WTC11 (cell line): ENCODE measurements around the gene SNRNP200. TPM values are rescaled to one million over a fixed set of nuclear protein-coding genes. Genes with fewer than 3 reads are reported as not detected.
A peak's percentile ranks its signal among the peaks of the same experiment; 100 is the strongest.

Experiments
- ATAC-seq: fragments of 200-7000 bp; cut with Tn5 transposase; 2 replicates; pipeline ENCODE4 v1.10.0; 2021; ENCODE audit warnings: mild to moderate bottlenecking, moderate library complexity
- CTCF ChIA-PET: fragments of 300-600 bp; sonication (Branson Sonifier 250); formaldehyde crosslinking; loops from one replicate; lab custom pipeline; 2021; ENCODE audit warnings: antibody characterized with exemption; lab: Charles Lee
- POLR2A ChIA-PET: fragments of 350-600 bp; sonication (Branson Sonifier 250); formaldehyde crosslinking; loops from one replicate; lab custom pipeline; 2021; ENCODE audit warnings: antibody characterized with exemption; lab: Charles Lee
- DNase-seq: peaks from one replicate; pipeline ENCODE4 v3.0.0; 2021; ENCODE audit warnings: low spot score
- H3K27ac Mint-ChIP-seq: 2 replicates; pipeline ENCODE4 v1.8.0; 2021; ENCODE audit warnings: mixed read lengths
- H3K27me3 Mint-ChIP-seq: 2 replicates; pipeline ENCODE4 v1.8.0; 2021; ENCODE audit warnings: low read depth, mild to moderate bottlenecking, moderate library complexity, mixed read lengths
- H3K36me3 Mint-ChIP-seq: 2 replicates; pipeline ENCODE4 v1.8.0; 2021; ENCODE audit warnings: mixed read lengths
- H3K4me1 Mint-ChIP-seq: 2 replicates; pipeline ENCODE4 v1.8.0; 2022; ENCODE audit warnings: mixed read lengths
- H3K4me3 Mint-ChIP-seq: 2 replicates; pipeline ENCODE4 v1.8.0; 2021; ENCODE audit warnings: mild to moderate bottlenecking, moderate library complexity, mixed read lengths
- H3K9me3 Mint-ChIP-seq: 2 replicates; pipeline ENCODE4 v1.8.0; 2021; ENCODE audit warnings: mixed read lengths
- ATF1 ChIP-seq: sonication (generic); formaldehyde crosslinking; IDR thresholded peaks from 2 replicates; pipeline ENCODE4 v1.8.1; 2023; ENCODE audit warnings: mild to moderate bottlenecking, moderate library complexity, missing genetic modification reagents
- ELF4 ChIP-seq: sonication (generic); formaldehyde crosslinking; IDR thresholded peaks from 2 replicates; pipeline ENCODE4 v1.8.1; 2022; ENCODE audit warnings: low read depth, mild to moderate bottlenecking, moderate library complexity, missing genetic modification reagents
- EMX1 ChIP-seq: fragments of 250-450 bp; sonication (Bioruptor Pico); IDR thresholded peaks from 2 replicates; pipeline ENCODE4 v1.8.0; 2021; ENCODE audit warnings: mild to moderate bottlenecking
- ETV6 ChIP-seq: sonication (generic); formaldehyde crosslinking; IDR thresholded peaks from 2 replicates; pipeline ENCODE4 v1.8.1; 2022; ENCODE audit warnings: mild to moderate bottlenecking, missing genetic modification reagents
- FOXJ3 ChIP-seq: sonication (generic); formaldehyde crosslinking; IDR thresholded peaks from 2 replicates; pipeline ENCODE4 v1.9.0; 2021; ENCODE audit warnings: missing genetic modification reagents, mild to moderate bottlenecking, borderline replicate concordance
- FOXP1 ChIP-seq: sonication (generic); formaldehyde crosslinking; IDR thresholded peaks from 2 replicates; pipeline ENCODE4 v1.8.0; 2022; ENCODE audit warnings: missing genetic modification reagents, mild to moderate bottlenecking, moderate library complexity, borderline replicate concordance
- GABPB1 ChIP-seq: sonication (generic); formaldehyde crosslinking; IDR thresholded peaks from 2 replicates; pipeline ENCODE4 v1.8.1; 2023; ENCODE audit warnings: mild to moderate bottlenecking, missing genetic modification reagents
- NFYB ChIP-seq: sonication (generic); formaldehyde crosslinking; conservative IDR thresholded peaks from 2 replicates; pipeline ENCODE4 v1.8.0; 2022; ENCODE audit warnings: low read depth, missing genetic modification reagents
- PRRX2 ChIP-seq: fragments of 250-450 bp; sonication (Bioruptor Pico); IDR thresholded peaks from 2 replicates; pipeline ENCODE4 v1.8.0; 2021; ENCODE audit warnings: mild to moderate bottlenecking
- RORB ChIP-seq: fragments of 250-450 bp; sonication (Bioruptor Pico); IDR thresholded peaks from 2 replicates; pipeline ENCODE4 v1.9.0; 2021; ENCODE audit warnings: mild to moderate bottlenecking
- SMAD3 ChIP-seq: sonication (generic); formaldehyde crosslinking; IDR thresholded peaks from 2 replicates; pipeline ENCODE4 v1.8.0; 2022; ENCODE audit warnings: missing genetic modification reagents, mild to moderate bottlenecking, borderline replicate concordance
- SOX15 ChIP-seq: fragments of 250-450 bp; sonication (Bioruptor Pico); IDR thresholded peaks from 2 replicates; pipeline ENCODE4 v1.9.0; 2021; ENCODE audit warnings: mild to moderate bottlenecking
- ZBTB21 ChIP-seq: sonication (generic); formaldehyde crosslinking; IDR thresholded peaks from 2 replicates; pipeline ENCODE4 v1.8.1; 2023; ENCODE audit warnings: mild to moderate bottlenecking, missing genetic modification reagents, borderline replicate concordance
- ZNF138 ChIP-seq: sonication (generic); formaldehyde crosslinking; conservative IDR thresholded peaks from 2 replicates; pipeline ENCODE4 v1.8.1; 2022; ENCODE audit warnings: mild to moderate bottlenecking, moderate library complexity, missing genetic modification reagents
- total RNA-seq: library from RNA; stranded (reverse); gene quantifications from 3 replicates; pipeline ENCODE4 v1.2.3, GENCODE V29; 2021
- TF ChIP-seq, protein P1 (sequence below): sonication (generic); formaldehyde crosslinking; IDR thresholded peaks from 2 replicates; pipeline ENCODE4 v1.8.0; 2022; ENCODE audit warnings: mild to moderate bottlenecking, missing genetic modification reagents
- TF ChIP-seq, protein P2 (sequence below): sonication (generic); formaldehyde crosslinking; conservative IDR thresholded peaks from 2 replicates; pipeline ENCODE4 v1.8.1; 2022; ENCODE audit warnings: mild to moderate bottlenecking, missing genetic modification reagents
- TF ChIP-seq, protein P3 (sequence below): fragments of 250-450 bp; sonication (Bioruptor Pico); IDR thresholded peaks from 2 replicates; pipeline ENCODE4 v2.1.2; 2022; ENCODE audit warnings: mild to moderate bottlenecking, moderate library complexity
- TF ChIP-seq, protein P4 (sequence below): sonication (generic); formaldehyde crosslinking; IDR thresholded peaks from 2 replicates; pipeline ENCODE4 v1.8.0; 2022; ENCODE audit warnings: mild to moderate bottlenecking, missing genetic modification reagents
- TF ChIP-seq, protein P5 (sequence below): sonication (generic); formaldehyde crosslinking; IDR thresholded peaks from 2 replicates; pipeline ENCODE4 v1.8.1; 2023; ENCODE audit warnings: mild to moderate bottlenecking, missing genetic modification reagents
- TF ChIP-seq, protein P6 (sequence below): sonication (generic); formaldehyde crosslinking; IDR thresholded peaks from 2 replicates; pipeline ENCODE4 v1.8.0; 2023; ENCODE audit warnings: mild to moderate bottlenecking, missing genetic modification reagents

Gene SNRNP200
- total RNA-seq, 1 experiment from 2014 or later = 226 TPM

DNA sequence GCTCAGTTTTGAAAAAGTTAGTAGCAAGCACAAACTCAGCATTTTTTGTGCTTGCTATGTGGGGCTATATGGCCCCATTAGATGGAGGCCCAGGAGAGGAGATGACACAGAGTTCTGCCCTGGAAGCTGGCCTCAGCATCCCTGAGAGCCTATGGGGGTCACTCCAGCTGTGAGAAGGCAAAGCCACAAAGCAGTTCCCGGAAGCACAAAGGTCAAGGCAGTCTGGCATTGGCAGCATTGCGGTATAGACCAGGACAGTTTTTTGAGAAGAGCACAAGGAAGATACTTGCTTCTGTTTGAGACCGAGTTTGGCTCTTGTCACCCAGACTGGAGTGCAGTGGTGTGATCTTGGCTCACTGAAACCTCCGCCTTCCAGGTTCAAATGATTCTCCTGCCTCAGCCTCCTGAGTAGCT, 12.2 kb upstream of the SNRNP200 start:
- H3K9me3 Mint-ChIP-seq = no peaks in the 10 kb centered on the region
- DNase-seq = no peak
- H3K4me3 Mint-ChIP-seq = no peak overlapping the region
- no peaks in the 10 kb centered on the region for H3K36me3 Mint-ChIP-seq
- peaks cover 12% of the 10 kb centered on the region for H3K4me1 Mint-ChIP-seq
- peaks cover 40% of the 10 kb centered on the region for H3K27me3 Mint-ChIP-seq
- ChIA-PET POLR2A (no interaction called here), CTCF (no interaction called here)
- ATAC-seq = no peak
- H3K27ac Mint-ChIP-seq = no peak overlapping the region
- TF ChIP-seq ATF1 (CRISPR knock-in tag) = no peak
- TF ChIP-seq ZBTB21 = no peak

DNA sequence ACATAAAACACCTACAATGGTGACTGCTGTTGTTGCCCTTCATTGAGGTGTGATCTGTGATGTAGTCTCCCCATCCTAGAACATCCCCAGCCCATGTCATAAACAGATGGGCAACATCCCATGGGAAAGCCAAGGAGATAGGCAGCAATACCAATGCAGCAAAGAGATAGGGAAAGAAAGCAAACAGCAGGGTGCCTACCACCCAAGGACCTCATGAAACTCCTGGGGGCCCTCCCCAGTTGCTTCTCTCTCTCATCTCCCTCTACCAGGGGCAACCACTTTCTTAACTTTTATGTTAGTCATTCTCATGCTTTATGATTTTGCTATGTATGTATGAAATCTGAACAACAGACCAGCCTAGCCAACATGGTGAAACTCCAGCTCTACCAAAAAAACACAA, 11.7 kb upstream of the SNRNP200 start:
- no peak overlapping the region for H3K4me3 Mint-ChIP-seq
- CTCF ChIA-PET = no interaction called here
- no peak for DNase-seq
- TF ChIP-seq, protein P1, sequence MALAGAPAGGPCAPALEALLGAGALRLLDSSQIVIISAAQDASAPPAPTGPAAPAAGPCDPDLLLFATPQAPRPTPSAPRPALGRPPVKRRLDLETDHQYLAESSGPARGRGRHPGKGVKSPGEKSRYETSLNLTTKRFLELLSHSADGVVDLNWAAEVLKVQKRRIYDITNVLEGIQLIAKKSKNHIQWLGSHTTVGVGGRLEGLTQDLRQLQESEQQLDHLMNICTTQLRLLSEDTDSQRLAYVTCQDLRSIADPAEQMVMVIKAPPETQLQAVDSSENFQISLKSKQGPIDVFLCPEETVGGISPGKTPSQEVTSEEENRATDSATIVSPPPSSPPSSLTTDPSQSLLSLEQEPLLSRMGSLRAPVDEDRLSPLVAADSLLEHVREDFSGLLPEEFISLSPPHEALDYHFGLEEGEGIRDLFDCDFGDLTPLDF (CRISPR knock-in tag) = no peak
- TF ChIP-seq SOX15 (CRISPR knock-in tag) (no peak), FOXP1 (CRISPR knock-in tag) (no peak), PRRX2 (no peak), ETV6 (CRISPR knock-in tag) (no peak), ZNF138 (CRISPR knock-in tag) (no peak)
- no peak for ATAC-seq
- POLR2A ChIA-PET = no interaction called here
- H3K9me3 Mint-ChIP-seq = no peaks in the 10 kb centered on the region
- H3K4me1 Mint-ChIP-seq = peaks cover 11% of the 10 kb centered on the region
- H3K27me3 Mint-ChIP-seq = peaks cover 34% of the 10 kb centered on the region
- H3K36me3 Mint-ChIP-seq = no peaks in the 10 kb centered on the region
- H3K27ac Mint-ChIP-seq = no peak overlapping the region

DNA sequence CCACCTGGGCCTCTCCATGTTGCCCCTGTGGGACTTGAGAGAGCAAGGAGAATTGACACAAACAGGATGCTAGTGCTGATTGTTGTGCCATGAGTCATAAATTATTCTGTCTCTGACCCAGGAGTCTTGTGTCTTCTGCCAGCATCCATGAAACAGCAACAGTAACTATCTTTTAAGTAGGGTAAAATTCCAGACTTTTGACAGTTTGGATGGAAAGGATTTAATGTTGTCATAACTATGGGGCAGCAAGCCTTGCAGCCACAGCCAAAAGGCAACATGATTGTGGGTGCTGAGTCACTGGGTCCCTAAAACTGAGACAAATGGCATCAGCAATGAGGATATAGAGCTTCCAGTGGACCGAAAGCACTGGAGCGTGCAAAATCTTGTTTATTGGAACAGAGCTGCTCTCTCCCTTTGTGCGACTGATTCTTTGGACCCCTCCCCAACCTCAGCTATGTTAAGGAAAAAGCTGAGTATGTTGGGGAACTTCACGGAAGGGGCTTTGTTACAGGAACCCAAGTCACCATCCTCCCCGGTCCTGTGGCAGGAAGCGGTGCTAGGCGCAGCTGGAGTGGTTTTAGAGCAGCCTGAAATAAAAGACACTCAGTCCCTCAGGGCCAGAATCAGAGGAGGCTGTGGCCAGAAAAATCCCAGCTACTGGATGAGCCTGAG, 10.2 kb upstream of the SNRNP200 start:
- ChIA-PET CTCF (no interaction called here), POLR2A (no interaction called here)
- Mint-ChIP-seq H3K4me1 (peaks cover 3% of the 10 kb centered on the region), H3K4me3 (no peak overlapping the region), H3K9me3 (no peaks in the 10 kb centered on the region), H3K27ac (no peak overlapping the region), H3K36me3 (no peaks in the 10 kb centered on the region), H3K27me3 (peaks cover 19% of the 10 kb centered on the region)
- no peak for DNase-seq
- no peak for ATAC-seq
- TF ChIP-seq RORB (CRISPR knock-in tag) (no peak), GABPB1 (0 out of 2 replicates have a peak, but pooled peaks have one; percentile 17), ZNF138 (CRISPR knock-in tag) (no peak)
- TF ChIP-seq, protein P2, sequence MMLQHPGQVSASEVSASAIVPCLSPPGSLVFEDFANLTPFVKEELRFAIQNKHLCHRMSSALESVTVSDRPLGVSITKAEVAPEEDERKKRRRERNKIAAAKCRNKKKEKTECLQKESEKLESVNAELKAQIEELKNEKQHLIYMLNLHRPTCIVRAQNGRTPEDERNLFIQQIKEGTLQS (CRISPR knock-in tag) = no peak

DNA sequence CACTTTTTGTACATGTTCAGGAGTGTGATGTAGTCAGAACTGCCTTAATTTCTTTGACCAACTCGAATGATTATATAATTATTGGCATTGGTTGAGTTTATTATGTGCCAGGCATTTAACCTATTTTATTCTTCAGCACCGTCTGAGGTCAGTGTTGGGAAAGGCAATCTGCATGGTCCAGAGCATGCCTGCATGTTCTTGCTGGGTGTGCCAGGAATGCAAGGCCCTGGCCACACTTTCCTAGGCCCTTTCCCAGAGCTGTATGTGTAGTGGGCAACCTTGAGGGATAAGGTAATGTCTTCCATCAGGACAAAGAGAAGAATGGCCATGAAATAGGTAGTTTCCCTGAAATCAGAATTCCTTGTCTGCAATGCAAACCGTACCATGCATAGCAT, 9.7 kb upstream of the SNRNP200 start:
- no peak for ATAC-seq
- ChIA-PET POLR2A (no interaction called here), CTCF (interaction anchor here (0.7 kb wide), 1 partner anchor 107 kb away, joined by 3 read pairs; no protein-coding TSS in a partner anchor)
- H3K4me1 Mint-ChIP-seq = no peaks in the 10 kb centered on the region
- DNase-seq = no peak
- no peaks in the 10 kb centered on the region for H3K36me3 Mint-ChIP-seq
- H3K4me3 Mint-ChIP-seq = no peak overlapping the region
- no peak overlapping the region for H3K27ac Mint-ChIP-seq
- H3K27me3 Mint-ChIP-seq = peaks cover 14% of the 10 kb centered on the region
- no peaks in the 10 kb centered on the region for H3K9me3 Mint-ChIP-seq
- TF ChIP-seq EMX1 (CRISPR knock-in tag) (no peak), SMAD3 (CRISPR knock-in tag) (no peak), FOXJ3 (no peak), ELF4 (CRISPR knock-in tag) (no peak), NFYB (no peak)
- TF ChIP-seq, protein P3, sequence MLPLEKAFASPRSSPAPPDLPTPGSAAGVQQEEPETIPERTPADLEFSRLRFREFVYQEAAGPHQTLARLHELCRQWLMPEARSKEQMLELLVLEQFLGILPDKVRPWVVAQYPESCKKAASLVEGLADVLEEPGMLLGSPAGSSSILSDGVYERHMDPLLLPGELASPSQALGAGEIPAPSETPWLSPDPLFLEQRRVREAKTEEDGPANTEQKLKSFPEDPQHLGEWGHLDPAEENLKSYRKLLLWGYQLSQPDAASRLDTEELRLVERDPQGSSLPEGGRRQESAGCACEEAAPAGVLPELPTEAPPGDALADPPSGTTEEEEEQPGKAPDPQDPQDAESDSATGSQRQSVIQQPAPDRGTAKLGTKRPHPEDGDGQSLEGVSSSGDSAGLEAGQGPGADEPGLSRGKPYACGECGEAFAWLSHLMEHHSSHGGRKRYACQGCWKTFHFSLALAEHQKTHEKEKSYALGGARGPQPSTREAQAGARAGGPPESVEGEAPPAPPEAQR (CRISPR knock-in tag) = no peak
- TF ChIP-seq, protein P4, sequence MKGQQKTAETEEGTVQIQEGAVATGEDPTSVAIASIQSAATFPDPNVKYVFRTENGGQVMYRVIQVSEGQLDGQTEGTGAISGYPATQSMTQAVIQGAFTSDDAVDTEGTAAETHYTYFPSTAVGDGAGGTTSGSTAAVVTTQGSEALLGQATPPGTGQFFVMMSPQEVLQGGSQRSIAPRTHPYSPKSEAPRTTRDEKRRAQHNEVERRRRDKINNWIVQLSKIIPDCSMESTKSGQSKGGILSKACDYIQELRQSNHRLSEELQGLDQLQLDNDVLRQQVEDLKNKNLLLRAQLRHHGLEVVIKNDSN = no peak
- TF ChIP-seq, protein P5, sequence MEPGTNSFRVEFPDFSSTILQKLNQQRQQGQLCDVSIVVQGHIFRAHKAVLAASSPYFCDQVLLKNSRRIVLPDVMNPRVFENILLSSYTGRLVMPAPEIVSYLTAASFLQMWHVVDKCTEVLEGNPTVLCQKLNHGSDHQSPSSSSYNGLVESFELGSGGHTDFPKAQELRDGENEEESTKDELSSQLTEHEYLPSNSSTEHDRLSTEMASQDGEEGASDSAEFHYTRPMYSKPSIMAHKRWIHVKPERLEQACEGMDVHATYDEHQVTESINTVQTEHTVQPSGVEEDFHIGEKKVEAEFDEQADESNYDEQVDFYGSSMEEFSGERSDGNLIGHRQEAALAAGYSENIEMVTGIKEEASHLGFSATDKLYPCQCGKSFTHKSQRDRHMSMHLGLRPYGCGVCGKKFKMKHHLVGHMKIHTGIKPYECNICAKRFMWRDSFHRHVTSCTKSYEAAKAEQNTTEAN (CRISPR knock-in tag) = no peak
- TF ChIP-seq, protein P6, sequence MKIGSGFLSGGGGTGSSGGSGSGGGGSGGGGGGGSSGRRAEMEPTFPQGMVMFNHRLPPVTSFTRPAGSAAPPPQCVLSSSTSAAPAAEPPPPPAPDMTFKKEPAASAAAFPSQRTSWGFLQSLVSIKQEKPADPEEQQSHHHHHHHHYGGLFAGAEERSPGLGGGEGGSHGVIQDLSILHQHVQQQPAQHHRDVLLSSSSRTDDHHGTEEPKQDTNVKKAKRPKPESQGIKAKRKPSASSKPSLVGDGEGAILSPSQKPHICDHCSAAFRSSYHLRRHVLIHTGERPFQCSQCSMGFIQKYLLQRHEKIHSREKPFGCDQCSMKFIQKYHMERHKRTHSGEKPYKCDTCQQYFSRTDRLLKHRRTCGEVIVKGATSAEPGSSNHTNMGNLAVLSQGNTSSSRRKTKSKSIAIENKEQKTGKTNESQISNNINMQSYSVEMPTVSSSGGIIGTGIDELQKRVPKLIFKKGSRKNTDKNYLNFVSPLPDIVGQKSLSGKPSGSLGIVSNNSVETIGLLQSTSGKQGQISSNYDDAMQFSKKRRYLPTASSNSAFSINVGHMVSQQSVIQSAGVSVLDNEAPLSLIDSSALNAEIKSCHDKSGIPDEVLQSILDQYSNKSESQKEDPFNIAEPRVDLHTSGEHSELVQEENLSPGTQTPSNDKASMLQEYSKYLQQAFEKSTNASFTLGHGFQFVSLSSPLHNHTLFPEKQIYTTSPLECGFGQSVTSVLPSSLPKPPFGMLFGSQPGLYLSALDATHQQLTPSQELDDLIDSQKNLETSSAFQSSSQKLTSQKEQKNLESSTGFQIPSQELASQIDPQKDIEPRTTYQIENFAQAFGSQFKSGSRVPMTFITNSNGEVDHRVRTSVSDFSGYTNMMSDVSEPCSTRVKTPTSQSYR (CRISPR knock-in tag) = no peak
